ENCODE results near the gene GEMIN4. TPM values are rescaled to one million over a fixed set of nuclear protein-coding genes. Genes with fewer than 3 reads are reported as not detected.
A peak's percentile ranks its signal among the peaks of the same experiment; 100 is the strongest.
"Not testable (repeated sequence)": the region's sequence is repeated elsewhere in the genome, so short reads cannot be mapped to it uniquely, and the experiment has no call there.

GEMIN4 gene
- total and polyA plus RNA-seq, 2 donors, result 13.1 to 13.3 TPM

GRCh38 chr17:703081-703875 lies 48.8 kb downstream of the GEMIN4 start:
- no peak overlapping the region for H3K4me3 ChIP-seq (ENCODE audit: low read length in 2 of 2)
- no peak for DNase-seq (ENCODE audit: low read depth in 6 of 9, low spot score in 9 of 9)
- H3K27me3 ChIP-seq (ENCODE audit: control insufficient read depth in 2 of 2, insufficient read depth in 1 of 2, low read length in 1 of 2), result no peaks in the 10 kb centered on the region
- no peak overlapping the region for H3K27ac ChIP-seq (ENCODE audit: low read depth in 1 of 2, low read length in 1 of 2)
- H3K4me1 ChIP-seq (ENCODE audit: control insufficient read depth in 2 of 2, insufficient read depth in 2 of 2, low read length in 2 of 2), result no peaks in the 10 kb centered on the region
- WGBS, result 95% methylated on average over 12 of the region's 12 CpGs
- H3K36me3 ChIP-seq (ENCODE audit: control insufficient read depth in 2 of 2, insufficient read depth in 2 of 2, low read length in 1 of 2), result peaks cover 20 to 21% of the 10 kb centered on the region in 2 donors
- no peaks in the 10 kb centered on the region for H3K9me3 ChIP-seq (ENCODE audit: control insufficient read depth in 2 of 2, insufficient read depth in 1 of 2, low read length in 1 of 2)

GRCh38 chr17:700504-701094 lies 51.5 kb downstream of the GEMIN4 start:
- Histone ChIP-seq H3K27ac (ENCODE audit: low read depth in 1 of 2, low read length in 1 of 2) (no peak overlapping the region), H3K4me3 (ENCODE audit: low read length in 2 of 2) (no peak overlapping the region), H3K36me3 (ENCODE audit: control insufficient read depth in 2 of 2, insufficient read depth in 2 of 2, low read length in 1 of 2) (peaks cover 30 to 34% of the 10 kb centered on the region in 2 donors), H3K4me1 (ENCODE audit: control insufficient read depth in 2 of 2, insufficient read depth in 2 of 2, low read length in 2 of 2) (no peaks in the 10 kb centered on the region), H3K27me3 (ENCODE audit: control insufficient read depth in 2 of 2, insufficient read depth in 1 of 2, low read length in 1 of 2) (no peaks in the 10 kb centered on the region), H3K9me3 (ENCODE audit: control insufficient read depth in 2 of 2, insufficient read depth in 1 of 2, low read length in 1 of 2) (no peaks in the 10 kb centered on the region)
- WGBS, result 83% methylated on average over 1 of the region's 1 CpG
- peak in 4 of 9 donors; percentile 19 to 57 (median 44) for DNase-seq (ENCODE audit: low read depth in 6 of 9, low spot score in 9 of 9)

- Histone ChIP-seq H3K36me3 (ENCODE audit: control insufficient read depth in 2 of 2, insufficient read depth in 2 of 2, low read length in 1 of 2) (peaks cover 33 to 41% of the 10 kb centered on the region in 2 donors), H3K27ac (ENCODE audit: low read depth in 1 of 2, low read length in 1 of 2) (no peak overlapping the region), H3K4me1 (ENCODE audit: control insufficient read depth in 2 of 2, insufficient read depth in 2 of 2, low read length in 2 of 2) (no peaks in the 10 kb centered on the region), H3K27me3 (ENCODE audit: control insufficient read depth in 2 of 2, insufficient read depth in 1 of 2, low read length in 1 of 2) (no peaks in the 10 kb centered on the region), H3K4me3 (ENCODE audit: low read length in 2 of 2) (no peak overlapping the region), H3K9me3 (ENCODE audit: control insufficient read depth in 2 of 2, insufficient read depth in 1 of 2, low read length in 1 of 2) (no peaks in the 10 kb centered on the region)
- 98% methylated on average over 7 of the region's 7 CpGs for WGBS
- DNase-seq (ENCODE audit: low read depth in 6 of 9, low spot score in 9 of 9), result no peak
Measured at GRCh38 chr17:699345-699744, 52.7 kb downstream of the GEMIN4 start.

- not testable (repeated sequence) for H3K4me3 ChIP-seq (ENCODE audit: low read length in 2 of 2); H3K9me3 ChIP-seq (ENCODE audit: control insufficient read depth in 2 of 2, insufficient read depth in 1 of 2, low read length in 1 of 2); H3K27ac ChIP-seq (ENCODE audit: low read depth in 1 of 2, low read length in 1 of 2); DNase-seq (ENCODE audit: low read depth in 6 of 9, low spot score in 9 of 9); H3K27me3 ChIP-seq (ENCODE audit: control insufficient read depth in 2 of 2, insufficient read depth in 1 of 2, low read length in 1 of 2); H3K4me1 ChIP-seq (ENCODE audit: control insufficient read depth in 2 of 2, insufficient read depth in 2 of 2, low read length in 2 of 2)
- WGBS, result 98% methylated on average over 2 of the region's 2 CpGs
- H3K36me3 ChIP-seq (ENCODE audit: control insufficient read depth in 2 of 2, insufficient read depth in 2 of 2, low read length in 1 of 2), result peaks cover 44 to 52% of the 10 kb centered on the region in 2 donors
Measured at GRCh38 chr17:698096-698495, 54.0 kb downstream of the GEMIN4 start.

GRCh38 chr17:697682-698081 lies 54.4 kb downstream of the GEMIN4 start:
- H3K4me3 ChIP-seq (ENCODE audit: low read length in 2 of 2), result no peak overlapping the region
- peaks cover 44 to 52% of the 10 kb centered on the region in 2 donors for H3K36me3 ChIP-seq (ENCODE audit: control insufficient read depth in 2 of 2, insufficient read depth in 2 of 2, low read length in 1 of 2)
- DNase-seq (ENCODE audit: low read depth in 6 of 9, low spot score in 9 of 9), result no peak
- no peaks in the 10 kb centered on the region for H3K27me3 ChIP-seq (ENCODE audit: control insufficient read depth in 2 of 2, insufficient read depth in 1 of 2, low read length in 1 of 2)
- WGBS, result 93% methylated on average over 8 of the region's 8 CpGs
- H3K4me1 ChIP-seq (ENCODE audit: control insufficient read depth in 2 of 2, insufficient read depth in 2 of 2, low read length in 2 of 2), result no peaks in the 10 kb centered on the region
- H3K27ac ChIP-seq (ENCODE audit: low read depth in 1 of 2, low read length in 1 of 2), result no peak overlapping the region
- H3K9me3 ChIP-seq (ENCODE audit: control insufficient read depth in 2 of 2, insufficient read depth in 1 of 2, low read length in 1 of 2), result no peaks in the 10 kb centered on the region

- H3K4me1 ChIP-seq (ENCODE audit: control insufficient read depth in 2 of 2, insufficient read depth in 2 of 2, low read length in 2 of 2), result no peaks in the 10 kb centered on the region
- H3K9me3 ChIP-seq (ENCODE audit: control insufficient read depth in 2 of 2, insufficient read depth in 1 of 2, low read length in 1 of 2), result no peaks in the 10 kb centered on the region
- over 99% methylated on average over 2 of the region's 2 CpGs for WGBS
- no peak overlapping the region for H3K4me3 ChIP-seq (ENCODE audit: low read length in 2 of 2)
- no peak for DNase-seq (ENCODE audit: low read depth in 6 of 9, low spot score in 9 of 9)
- peaks cover 39 to 51% of the 10 kb centered on the region in 2 donors for H3K36me3 ChIP-seq (ENCODE audit: control insufficient read depth in 2 of 2, insufficient read depth in 2 of 2, low read length in 1 of 2)
- H3K27ac ChIP-seq (ENCODE audit: low read depth in 1 of 2, low read length in 1 of 2), result no peak overlapping the region
- no peaks in the 10 kb centered on the region for H3K27me3 ChIP-seq (ENCODE audit: control insufficient read depth in 2 of 2, insufficient read depth in 1 of 2, low read length in 1 of 2)
Measured at GRCh38 chr17:696369-696768, 55.7 kb downstream of the GEMIN4 start.

Other genes starting within 250 kb of the GEMIN4 start
- gene VPS53, start 37.4 kb downstream of the GEMIN4 start, total RNA-seq, result 10.3 TPM
- 11.8 TPM for gene VPS53, start 37.4 kb downstream of the GEMIN4 start, polyA plus RNA-seq
- 5.1 TPM for gene TLCD3A, start 19.7 kb downstream of the GEMIN4 start, total RNA-seq
- gene TLCD3A, start 19.7 kb downstream of the GEMIN4 start, polyA plus RNA-seq, result 7.8 TPM
- 56.4 TPM for gene GLOD4, start 30.0 kb upstream of the GEMIN4 start, total RNA-seq
- gene GLOD4, start 30.0 kb upstream of the GEMIN4 start, polyA plus RNA-seq, result 68.4 TPM
- gene MRM3, start 30.1 kb upstream of the GEMIN4 start, total RNA-seq, result 15.4 TPM
- 13.2 TPM for gene MRM3, start 30.1 kb upstream of the GEMIN4 start, polyA plus RNA-seq
- 16.8 TPM for gene NXN, start 227.5 kb upstream of the GEMIN4 start, total RNA-seq
- gene NXN, start 227.5 kb upstream of the GEMIN4 start, polyA plus RNA-seq, result 25.7 TPM
- gene TIMM22, start 244.9 kb upstream of the GEMIN4 start, total RNA-seq, result 9.0 TPM
- gene TIMM22, start 244.9 kb upstream of the GEMIN4 start, polyA plus RNA-seq, result 7.1 TPM